Measurements from ENCODE around the gene NFATC4. TPM values are rescaled to one million over a fixed set of nuclear protein-coding genes. Genes with fewer than 3 reads are reported as not detected.

Gene NFATC4
- polyA plus RNA-seq, result 10 to 100 TPM; 11.2 to 45.1 (median 29.1) TPM
- long read RNA-seq, donor 1, result 0 reads
- long read RNA-seq, donor 2, full-length matches to known transcripts, result 1 of 1 reads
- long read RNA-seq, donor 2, partial matches to known transcripts, result 0 of 1 reads
- long read RNA-seq, donor 2, other reads (novel, unspliced or antisense), result 0 of 1 reads
- long read RNA-seq, donor 3, partial matches to known transcripts, result 5 of 5 reads
- long read RNA-seq, donor 3, other reads (novel, unspliced or antisense), result 0 of 5 reads
- long read RNA-seq, donor 4, result 0 reads
- long read RNA-seq, donor 5, result 0 reads
- long read RNA-seq, donor 6, full-length matches to known transcripts, result 6 of 6 reads
- long read RNA-seq, donor 6, partial matches to known transcripts, result 0 of 6 reads
- long read RNA-seq, donor 6, other reads (novel, unspliced or antisense), result 0 of 6 reads
- long read RNA-seq, donor 7, result 0 reads
- long read RNA-seq, donor 8, full-length matches to known transcripts, result 3 of 3 reads
- long read RNA-seq, donor 8, partial matches to known transcripts, result 0 of 3 reads
- long read RNA-seq, donor 8, other reads (novel, unspliced or antisense), result 0 of 3 reads
- long read RNA-seq, donor 9, result 0 reads
- long read RNA-seq, donor 10, full-length matches to known transcripts, result 8 of 31 reads
- long read RNA-seq, donor 10, partial matches to known transcripts, result 23 of 31 reads
- long read RNA-seq, donor 10, other reads (novel, unspliced or antisense), result 0 of 31 reads

DNA sequence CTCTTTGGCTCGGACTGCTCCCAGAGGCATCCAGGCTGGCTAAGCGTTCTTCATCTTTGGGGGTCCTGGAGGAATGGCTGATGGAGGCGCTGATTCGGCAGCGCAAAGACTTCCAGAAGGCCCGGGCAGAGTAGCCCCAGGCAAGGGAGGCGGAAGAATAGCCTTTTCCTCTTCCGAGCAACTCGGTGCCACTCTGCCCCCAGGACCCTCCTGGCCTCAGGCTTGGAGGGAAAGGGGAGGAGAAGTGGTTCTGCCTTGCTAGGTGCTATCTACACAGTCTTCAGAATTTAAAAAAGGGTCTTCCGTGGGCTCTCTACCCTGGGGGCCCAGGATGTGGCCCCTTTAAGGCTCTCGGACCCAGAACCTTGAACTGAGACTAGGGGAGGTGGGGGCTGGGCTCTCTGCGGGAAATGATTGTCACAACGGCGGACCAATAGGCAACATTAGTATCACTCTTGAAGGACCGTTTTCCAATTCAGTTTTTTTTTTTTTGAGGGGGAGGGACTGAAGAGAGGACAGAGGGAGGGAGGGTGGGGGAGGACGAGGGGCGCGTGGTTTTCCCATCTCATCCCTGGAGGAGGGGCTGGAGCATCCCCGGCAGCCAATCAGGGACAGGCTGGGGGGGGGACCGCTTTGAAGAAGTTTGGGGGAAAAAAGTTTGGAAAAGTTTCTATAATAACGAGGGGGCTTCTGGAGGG lies at the start of gene NFATC4:
Gene NFATC4 (plus strand): TSS at position 671 of the 698 bp plus-strand sequence. CDS start 157 bp downstream, outside the sequence.
- peak within 1 kb of the TSS; percentile 24 to 80 (median 55) for H3K4me3 ChIP-seq (ENCODE audit: low read depth in 1 of 3, low read length in 3 of 3)
- DNase-seq (peak; percentile 51 to 80), FAIRE-seq (no peak)
- 3 to 8% (median 5%) methylated on average over 21 of the region's 21 CpGs for whole genome bisulfite sequencing, 3 donors
- H3K9me3 ChIP-seq (ENCODE audit: control insufficient read depth in 2 of 2, insufficient read depth in 1 of 2, low read depth in 1 of 2, low read length in 1 of 2), result no peaks in the 10 kb centered on the region
- H3K36me3 ChIP-seq (ENCODE audit: control insufficient read depth in 3 of 3, insufficient read depth in 2 of 3, low read depth in 1 of 3, low read length in 3 of 3), result peaks cover 0 to 11% (median 0%) of the 10 kb centered on the region in 3 donors
- peaks cover 3 to 23% (median 5%) of the 10 kb centered on the region in 3 donors for H3K4me1 ChIP-seq (ENCODE audit: control insufficient read depth in 3 of 3, insufficient read depth in 2 of 3, low read depth in 1 of 3, low read length in 2 of 3)
- H3K27ac ChIP-seq (ENCODE audit: low read depth in 1 of 3, low read length in 2 of 3), result peak within 1 kb of the TSS; percentile 4 to 96 (median 95)
- H3K27me3 ChIP-seq (ENCODE audit: control insufficient read depth in 3 of 3, insufficient read depth in 3 of 3, low read length in 3 of 3), result peaks cover 0 to 3% (median 0%) of the 10 kb centered on the region in 3 donors

- no peak overlapping the region for H3K4me3 ChIP-seq (ENCODE audit: low read depth in 1 of 3, low read length in 3 of 3)
- FAIRE-seq (no peak), DNase-seq (no peak)
- 90 to 93% (median 92%) methylated on average over 14 of the region's 14 CpGs for WGBS, 3 donors
- H3K4me1 ChIP-seq (ENCODE audit: control insufficient read depth in 3 of 3, insufficient read depth in 2 of 3, low read depth in 1 of 3, low read length in 2 of 3), result peaks cover 0 to 6% (median 0%) of the 10 kb centered on the region in 3 donors
- no peak overlapping the region for H3K27ac ChIP-seq (ENCODE audit: low read depth in 1 of 3, low read length in 2 of 3)
- peaks cover 0 to 36% (median 3%) of the 10 kb centered on the region in 3 donors for H3K27me3 ChIP-seq (ENCODE audit: control insufficient read depth in 3 of 3, insufficient read depth in 3 of 3, low read length in 3 of 3)
- H3K36me3 ChIP-seq (ENCODE audit: control insufficient read depth in 3 of 3, insufficient read depth in 2 of 3, low read depth in 1 of 3, low read length in 3 of 3), result no peaks in the 10 kb centered on the region
- no peaks in the 10 kb centered on the region for H3K9me3 ChIP-seq (ENCODE audit: control insufficient read depth in 2 of 2, insufficient read depth in 1 of 2, low read depth in 1 of 2, low read length in 1 of 2)
Measured at GRCh38 chr14:24321212-24321975, 46.6 kb upstream of the NFATC4 start.

- Histone ChIP-seq H3K27me3 (ENCODE audit: control insufficient read depth in 3 of 3, insufficient read depth in 3 of 3, low read length in 3 of 3) (peaks cover 0 to 24% (median 3%) of the 10 kb centered on the region in 3 donors), H3K4me3 (ENCODE audit: low read depth in 1 of 3, low read length in 3 of 3) (no peak overlapping the region), H3K36me3 (ENCODE audit: control insufficient read depth in 3 of 3, insufficient read depth in 2 of 3, low read depth in 1 of 3, low read length in 3 of 3) (no peaks in the 10 kb centered on the region), H3K4me1 (ENCODE audit: control insufficient read depth in 3 of 3, insufficient read depth in 2 of 3, low read depth in 1 of 3, low read length in 2 of 3) (peaks cover 0 to 6% (median 0%) of the 10 kb centered on the region in 3 donors), H3K9me3 (ENCODE audit: control insufficient read depth in 2 of 2, insufficient read depth in 1 of 2, low read depth in 1 of 2, low read length in 1 of 2) (no peaks in the 10 kb centered on the region), H3K27ac (ENCODE audit: low read depth in 1 of 3, low read length in 2 of 3) (no peak overlapping the region)
- 74 to 89% (median 87%) methylated on average over 9 to 10 of the region's 10 CpGs for WGBS, 3 donors
- DNase-seq, result no peak
- no peak for FAIRE-seq
Measured at GRCh38 chr14:24322672-24323071, 45.3 kb upstream of the NFATC4 start.

DNA sequence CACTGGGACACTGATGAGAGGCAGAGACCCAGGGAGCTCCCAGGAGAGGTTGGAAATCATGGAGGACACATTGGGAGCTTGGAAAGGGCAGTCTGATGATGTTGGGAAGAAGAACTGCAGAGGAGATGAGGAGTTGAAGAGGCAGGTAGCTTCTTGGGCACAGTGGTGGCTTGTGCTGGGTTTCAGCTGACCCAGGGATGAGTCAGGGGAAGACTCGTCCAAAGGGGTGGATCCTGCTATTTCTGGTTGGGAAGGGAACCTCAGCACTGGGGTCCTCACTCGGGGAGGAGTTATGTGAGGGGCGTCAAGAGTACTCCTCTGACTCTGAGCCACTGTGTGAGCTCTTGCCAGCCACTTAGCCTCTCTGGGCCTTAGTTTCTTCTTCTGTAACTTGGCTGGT lies 44.6 kb upstream of the NFATC4 start:
- Histone ChIP-seq H3K27ac (ENCODE audit: low read depth in 1 of 3, low read length in 2 of 3) (no peak overlapping the region), H3K36me3 (ENCODE audit: control insufficient read depth in 3 of 3, insufficient read depth in 2 of 3, low read depth in 1 of 3, low read length in 3 of 3) (no peaks in the 10 kb centered on the region), H3K4me1 (ENCODE audit: control insufficient read depth in 3 of 3, insufficient read depth in 2 of 3, low read depth in 1 of 3, low read length in 2 of 3) (peaks cover 0 to 5% (median 0%) of the 10 kb centered on the region in 3 donors), H3K27me3 (ENCODE audit: control insufficient read depth in 3 of 3, insufficient read depth in 3 of 3, low read length in 3 of 3) (peaks cover 0 to 18% (median 3%) of the 10 kb centered on the region in 3 donors), H3K9me3 (ENCODE audit: control insufficient read depth in 2 of 2, insufficient read depth in 1 of 2, low read depth in 1 of 2, low read length in 1 of 2) (no peaks in the 10 kb centered on the region), H3K4me3 (ENCODE audit: low read depth in 1 of 3, low read length in 3 of 3) (no peak overlapping the region)
- DNase-seq (no peak), FAIRE-seq (no peak)
- 53 to 73% (median 68%) methylated on average over 3 of the region's 3 CpGs for WGBS, 3 donors

DNA sequence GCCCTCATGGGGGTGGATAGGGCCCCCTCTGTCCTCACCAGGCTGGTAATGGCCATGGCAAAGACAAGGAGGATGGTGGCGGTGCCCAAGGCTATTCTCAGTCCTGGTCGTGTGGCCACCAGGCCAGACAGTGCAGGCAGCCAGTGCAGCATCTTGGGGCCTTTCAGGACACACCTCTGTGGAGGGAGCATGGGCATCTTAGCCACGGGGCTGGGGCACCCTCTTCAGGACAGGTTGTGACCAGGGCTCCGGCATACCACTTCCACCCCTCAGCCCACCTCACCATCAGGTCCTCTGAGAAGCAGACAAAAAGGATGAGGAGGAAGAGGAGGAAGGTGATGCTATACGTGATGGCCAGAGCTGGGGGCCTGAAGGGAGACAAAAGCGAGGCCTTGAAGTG lies 44.0 kb upstream of the NFATC4 start:
- DNase-seq (no peak), FAIRE-seq (no peak)
- no peaks in the 10 kb centered on the region for H3K4me1 ChIP-seq (ENCODE audit: control insufficient read depth in 3 of 3, insufficient read depth in 2 of 3, low read depth in 1 of 3, low read length in 2 of 3)
- 74 to 82% (median 80%) methylated on average over 5 to 6 of the region's 6 CpGs for WGBS, 3 donors
- no peaks in the 10 kb centered on the region for H3K36me3 ChIP-seq (ENCODE audit: control insufficient read depth in 3 of 3, insufficient read depth in 2 of 3, low read depth in 1 of 3, low read length in 3 of 3)
- H3K4me3 ChIP-seq (ENCODE audit: low read depth in 1 of 3, low read length in 3 of 3), result no peak overlapping the region
- H3K9me3 ChIP-seq (ENCODE audit: control insufficient read depth in 2 of 2, insufficient read depth in 1 of 2, low read depth in 1 of 2, low read length in 1 of 2), result no peaks in the 10 kb centered on the region
- H3K27ac ChIP-seq (ENCODE audit: low read depth in 1 of 3, low read length in 2 of 3), result no peak overlapping the region
- H3K27me3 ChIP-seq (ENCODE audit: control insufficient read depth in 3 of 3, insufficient read depth in 3 of 3, low read length in 3 of 3), result peaks cover 0 to 11% (median 3%) of the 10 kb centered on the region in 3 donors

GRCh38 chr14:24325041-24325530 lies 42.9 kb upstream of the NFATC4 start:
- H3K9me3 ChIP-seq (ENCODE audit: control insufficient read depth in 2 of 2, insufficient read depth in 1 of 2, low read depth in 1 of 2, low read length in 1 of 2), result no peaks in the 10 kb centered on the region
- no peak overlapping the region for H3K4me3 ChIP-seq (ENCODE audit: low read depth in 1 of 3, low read length in 3 of 3)
- H3K27me3 ChIP-seq (ENCODE audit: control insufficient read depth in 3 of 3, insufficient read depth in 3 of 3, low read length in 3 of 3), result peaks cover 0 to 7% (median 0%) of the 10 kb centered on the region in 3 donors
- H3K27ac ChIP-seq (ENCODE audit: low read depth in 1 of 3, low read length in 2 of 3), result no peak overlapping the region
- 70 to 75% (median 73%) methylated on average over 5 of the region's 5 CpGs for WGBS, 3 donors
- no peaks in the 10 kb centered on the region for H3K36me3 ChIP-seq (ENCODE audit: control insufficient read depth in 3 of 3, insufficient read depth in 2 of 3, low read depth in 1 of 3, low read length in 3 of 3)
- no peaks in the 10 kb centered on the region for H3K4me1 ChIP-seq (ENCODE audit: control insufficient read depth in 3 of 3, insufficient read depth in 2 of 3, low read depth in 1 of 3, low read length in 2 of 3)
- FAIRE-seq (no peak), DNase-seq (no peak)

DNA sequence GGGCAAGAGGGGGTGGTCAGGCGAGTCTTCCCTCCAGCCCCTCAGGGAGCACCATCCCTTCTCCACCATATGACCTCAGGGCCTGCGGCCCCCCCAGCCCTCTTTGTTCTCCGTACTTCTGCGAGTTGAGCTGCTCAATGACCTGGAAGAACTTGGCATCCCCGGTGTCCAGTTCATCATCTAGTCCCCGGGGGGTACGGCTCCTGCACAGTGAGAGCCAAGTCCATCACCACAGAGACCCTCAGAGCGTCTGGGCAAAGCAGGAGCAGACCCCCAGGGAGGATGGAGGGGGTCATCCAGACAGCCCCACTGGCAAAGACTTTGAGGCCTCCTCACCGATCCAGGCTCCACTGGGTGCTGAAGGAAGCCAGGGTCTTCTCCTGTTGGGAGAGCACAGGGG lies 42.0 kb upstream of the NFATC4 start:
- peaks cover 0 to 11% (median 0%) of the 10 kb centered on the region in 3 donors for H3K27me3 ChIP-seq (ENCODE audit: control insufficient read depth in 3 of 3, insufficient read depth in 3 of 3, low read length in 3 of 3)
- no peak overlapping the region for H3K4me3 ChIP-seq (ENCODE audit: low read depth in 1 of 3, low read length in 3 of 3)
- no peak overlapping the region for H3K27ac ChIP-seq (ENCODE audit: low read depth in 1 of 3, low read length in 2 of 3)
- H3K9me3 ChIP-seq (ENCODE audit: control insufficient read depth in 2 of 2, insufficient read depth in 1 of 2, low read depth in 1 of 2, low read length in 1 of 2), result no peaks in the 10 kb centered on the region
- no peaks in the 10 kb centered on the region for H3K4me1 ChIP-seq (ENCODE audit: control insufficient read depth in 3 of 3, insufficient read depth in 2 of 3, low read depth in 1 of 3, low read length in 2 of 3)
- no peak for FAIRE-seq
- H3K36me3 ChIP-seq (ENCODE audit: control insufficient read depth in 3 of 3, insufficient read depth in 2 of 3, low read depth in 1 of 3, low read length in 3 of 3), result no peaks in the 10 kb centered on the region
- DNase-seq, result no peak
- 85 to 87% (median 86%) methylated on average over 8 to 9 of the region's 9 CpGs for WGBS, 3 donors

Measured in small intestine (tissue), 16 donors.